HG03378 (cell line): Measurements from ENCODE around the gene ARHGEF2.
"Not testable (repeated sequence)": the region's sequence is repeated elsewhere in the genome, so short reads cannot be mapped to it uniquely, and the experiment has no call there.

Experiments
- ATAC-seq: cut with Tn5 transposase; IDR thresholded peaks from one replicate; pipeline ENCODE4 v1.9.1; 2021; ENCODE audit warnings: mild to moderate bottlenecking, moderate library complexity; ENCODE audit not compliant: unreplicated experiment

ARHGEF2 gene

GRCh38 chr1:155990005-155990739 is 11.8 kb upstream of the ARHGEF2 start:
- ATAC-seq = no peak

GRCh38 chr1:155989242-155990004 is 11.1 kb upstream of the ARHGEF2 start:
- ATAC-seq = no peak

DNA sequence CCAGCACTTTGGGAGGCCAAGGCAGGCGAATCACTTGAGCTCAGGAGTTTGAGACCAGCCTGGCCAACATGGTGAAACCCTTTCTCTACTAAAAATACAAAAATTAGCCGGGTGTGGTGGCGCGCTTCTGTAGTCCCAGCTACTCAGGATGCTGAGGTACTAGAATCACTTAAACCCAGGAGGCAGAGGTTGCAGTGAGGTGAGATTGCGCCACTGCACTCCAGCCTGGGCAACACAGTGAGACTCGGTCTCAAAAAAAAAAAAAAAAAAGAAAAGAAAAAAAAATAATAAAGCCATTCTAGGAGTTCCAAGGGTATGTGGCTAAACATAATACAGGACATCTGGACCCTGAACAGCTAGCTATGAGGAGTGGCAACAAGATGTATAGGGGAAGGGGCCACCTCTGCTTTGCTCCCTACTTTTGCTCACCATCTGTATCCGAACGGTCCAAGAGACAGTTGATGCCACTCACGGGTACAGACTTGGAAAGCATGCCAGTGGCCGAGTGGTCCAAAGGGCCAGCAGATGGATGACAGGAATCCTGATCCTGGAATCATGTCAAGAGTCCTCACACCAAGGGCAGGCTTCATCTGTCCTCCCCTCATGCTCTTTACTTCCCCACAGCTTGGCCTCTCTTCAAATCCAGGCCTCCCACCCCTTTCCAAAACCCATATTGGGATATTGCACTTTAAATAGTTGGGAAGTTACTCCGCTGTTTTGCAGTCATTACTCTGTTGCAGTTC is 6.7 kb upstream of the ARHGEF2 start:
- ATAC-seq = not testable (repeated sequence)

DNA sequence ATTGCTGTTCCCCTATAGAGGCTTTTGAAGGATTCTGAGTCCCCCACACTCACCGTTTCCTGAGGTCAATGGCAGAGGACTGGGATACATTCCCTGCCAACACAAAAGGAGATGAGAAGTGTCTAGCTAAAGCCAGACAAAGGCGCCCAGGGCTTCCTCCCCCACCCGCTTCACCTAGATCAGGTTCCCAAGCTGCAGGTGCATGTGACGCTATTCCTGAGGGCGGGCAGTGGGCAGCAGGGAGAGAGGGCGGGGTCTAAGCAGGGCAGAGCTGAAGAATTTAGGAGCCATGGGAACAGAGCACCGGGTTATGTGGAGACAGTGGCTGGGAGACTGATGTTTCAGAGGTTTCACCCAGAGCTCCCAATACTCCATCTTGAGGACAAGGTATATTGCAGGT is 6.0 kb upstream of the ARHGEF2 start:
- no peak for ATAC-seq

DNA sequence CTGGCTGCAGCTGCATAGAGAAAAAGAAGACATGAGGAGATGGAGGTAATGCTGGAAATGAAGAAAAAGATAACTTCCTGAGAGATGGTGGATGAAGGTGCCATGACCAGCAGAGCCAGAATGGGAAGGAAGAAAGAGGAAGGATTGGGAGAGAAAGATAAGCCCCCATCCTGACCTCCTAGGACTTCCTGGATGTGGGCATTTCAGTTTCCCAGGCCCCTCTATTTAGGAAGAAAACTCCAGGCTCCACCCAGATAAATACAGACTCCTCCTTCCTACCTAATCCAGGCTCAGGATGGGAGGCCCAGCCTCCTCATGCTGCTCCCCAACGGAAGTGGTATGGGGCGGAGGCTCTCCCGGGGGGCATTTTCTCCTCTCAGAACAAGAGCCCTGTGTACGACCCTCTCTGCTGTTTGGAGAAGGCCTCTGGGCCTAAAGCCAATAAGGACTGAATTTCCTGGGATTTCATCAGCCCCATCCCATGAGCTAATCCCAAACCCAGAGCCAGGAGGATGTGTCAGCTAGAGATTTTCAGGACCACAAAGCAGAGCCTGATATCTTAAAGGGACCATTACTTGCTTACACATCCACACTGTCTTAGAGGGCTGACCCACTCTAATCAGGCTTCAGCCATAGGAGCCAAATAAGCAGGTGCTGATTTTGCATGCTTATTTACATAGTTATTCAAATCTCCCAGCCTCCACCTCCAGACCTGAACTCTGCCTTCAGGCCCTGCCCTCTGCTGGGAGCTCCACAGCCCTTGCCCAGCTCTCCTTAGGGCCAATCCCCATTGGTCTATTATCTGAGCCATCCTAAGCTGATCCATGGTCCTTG is 5.1 kb upstream of the ARHGEF2 start:
- ATAC-seq = no peak

- ATAC-seq = no peak
These were observed 3.8 kb upstream of the ARHGEF2 start for GRCh38 chr1:155982106-155982505.

GRCh38 chr1:155981266-155982088 is 3.1 kb upstream of the ARHGEF2 start:
- ATAC-seq = no peak

DNA sequence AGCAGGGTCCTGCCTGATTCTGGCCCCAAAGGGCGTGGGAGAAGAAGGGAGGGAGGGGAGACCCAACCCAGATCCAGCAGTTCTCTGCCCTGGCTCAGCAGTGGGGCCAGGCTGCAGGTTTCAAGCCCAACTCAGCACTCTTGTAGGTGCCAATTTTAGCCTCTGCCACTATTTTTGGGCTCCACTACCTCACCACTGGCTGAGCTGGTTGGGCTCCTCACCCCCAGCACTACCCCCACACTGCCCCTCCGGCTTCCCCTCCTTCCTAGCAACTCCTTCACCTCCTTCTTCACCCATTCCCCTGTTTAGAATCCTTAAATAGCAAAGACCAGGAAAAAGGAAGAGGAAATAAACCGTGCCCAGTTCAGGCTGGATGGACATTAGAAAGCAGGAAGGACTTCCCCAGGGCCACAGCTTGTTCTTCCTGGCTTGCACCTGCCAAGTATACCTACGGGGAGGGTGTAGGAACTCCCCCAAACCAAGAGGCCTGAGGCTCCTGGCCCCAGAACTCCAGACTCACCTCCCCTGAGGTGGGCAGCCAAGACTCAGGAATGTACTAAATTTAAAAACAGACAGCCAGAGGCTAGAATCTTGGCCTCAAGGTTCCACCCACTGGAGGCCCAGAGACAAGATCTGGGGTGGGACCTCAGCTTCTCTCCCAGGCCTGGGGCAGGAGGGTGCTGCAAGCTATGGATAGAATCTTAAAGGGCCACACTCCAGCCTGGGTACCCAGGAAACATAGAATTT is 1.4 kb upstream of the ARHGEF2 start:
- no peak for ATAC-seq

- no peak for ATAC-seq
These were observed 654 bp upstream of the ARHGEF2 start for GRCh38 chr1:155978973-155979429.

- ATAC-seq = no peak
These were observed 540 bp downstream of the ARHGEF2 start for GRCh38 chr1:155977690-155978324.

GRCh38 chr1:155976913-155977689 is 1.2 kb downstream of the ARHGEF2 start:
- no peak for ATAC-seq

DNA sequence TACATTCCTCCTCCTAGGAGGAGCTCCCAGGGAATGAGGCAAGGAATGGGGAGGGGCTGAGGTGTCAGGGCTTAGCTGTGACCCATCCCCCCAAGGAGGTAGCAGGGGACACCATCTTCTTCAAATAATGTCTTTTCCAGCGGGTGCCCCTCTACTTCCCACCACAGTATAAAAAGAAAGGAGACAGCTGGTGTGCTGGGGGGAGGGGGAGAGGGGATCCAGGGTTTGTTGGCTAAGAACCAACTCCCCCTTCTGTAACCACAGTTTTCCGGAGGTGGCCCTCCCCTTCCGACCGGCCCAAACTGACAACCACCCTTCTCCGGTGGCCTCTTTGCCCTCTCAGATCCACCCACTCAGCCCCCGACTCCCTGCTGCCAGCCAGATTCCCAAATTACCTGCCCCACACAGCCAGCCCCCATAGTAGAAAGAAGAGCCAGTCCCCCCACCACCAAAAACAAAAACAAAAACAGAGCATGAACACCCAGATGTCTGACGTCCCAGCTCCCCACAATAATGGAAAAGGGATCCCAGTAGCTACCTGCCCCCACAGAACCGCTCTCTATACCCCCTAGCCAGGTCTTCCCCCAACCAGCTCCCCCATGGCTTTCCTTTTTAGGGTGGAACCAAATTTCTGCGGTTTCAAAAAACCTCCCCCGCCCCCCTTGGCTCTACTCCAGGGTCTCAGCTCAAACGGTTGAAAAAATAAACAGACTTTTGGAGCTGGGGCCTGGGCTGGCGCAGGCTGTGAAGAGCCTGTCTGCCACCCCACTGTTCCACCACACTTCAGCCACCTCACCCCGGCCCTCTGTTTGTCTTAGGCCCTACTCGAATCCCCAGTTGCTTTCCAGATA is 2.1 kb downstream of the ARHGEF2 start:
- no peak for ATAC-seq

DNA sequence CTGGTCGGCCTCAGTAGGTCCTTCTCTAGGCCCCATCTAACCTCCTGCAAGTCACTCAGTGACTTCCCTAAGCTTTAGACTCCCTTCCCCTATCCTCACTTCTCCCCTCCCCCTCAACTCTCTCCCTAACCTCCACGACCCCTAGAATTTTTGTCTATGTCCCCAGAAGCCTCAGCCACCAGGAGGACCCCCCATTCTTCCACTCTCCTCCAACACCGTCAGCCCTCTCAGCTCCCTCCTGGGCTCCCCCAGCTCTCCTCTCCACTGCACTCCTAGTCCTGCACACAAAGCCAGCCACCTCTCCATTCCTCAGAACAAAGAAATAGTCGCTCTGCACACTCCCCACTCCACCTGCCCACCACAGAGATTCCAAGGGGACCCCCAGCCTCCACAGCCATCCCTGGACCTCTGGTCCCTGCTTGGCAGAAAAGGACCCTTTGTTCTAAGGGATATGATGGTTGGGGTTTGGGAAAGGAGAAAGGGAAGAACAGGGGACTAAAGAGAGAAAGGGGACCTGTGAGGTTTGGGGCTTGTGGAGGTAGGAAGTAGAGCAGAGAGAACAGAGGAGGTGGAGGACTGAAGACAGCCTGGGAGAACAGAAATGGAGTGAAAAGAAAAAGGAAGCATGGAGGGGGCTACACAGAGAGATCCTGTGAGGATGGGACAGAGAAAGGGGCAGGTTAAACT is 2.8 kb downstream of the ARHGEF2 start:
- no peak for ATAC-seq

- ATAC-seq = no peak
These were observed 3.9 kb downstream of the ARHGEF2 start for GRCh38 chr1:155974208-155975115.

GRCh38 chr1:155973723-155974122 is 4.6 kb downstream of the ARHGEF2 start:
- ATAC-seq = no peak
